Fibroblast of villous mesenchyme (primary cell): ENCODE measurements around the gene KAZALD1. TPM values are rescaled to one million over a fixed set of nuclear protein-coding genes. Genes with fewer than 3 reads are reported as not detected.

ENCODE experiments used
- DNase-seq: peaks from one replicate; pipeline ENCODE4 v3.0.0-alpha.2; 2010; ENCODE audit warnings: low read depth
- H3K4me3 ChIP-seq: 2 replicates; pipeline ENCODE4 v1.5.1; 2011; ENCODE audit warnings: low read depth, mild to moderate bottlenecking, low read length
- CTCF ChIP-seq: IDR thresholded peaks from 2 replicates; pipeline ENCODE4 v1.5.1; 2012; ENCODE audit warnings: low read depth, mild to moderate bottlenecking, low read length; ENCODE audit not compliant: insufficient read depth
- total RNA-seq: library from RNA; depleted of rRNA; stranded (reverse); fragments of >200 nt; gene quantifications from 2 replicates; pipeline ENCODE4 v1.2.3, GENCODE V29; 2012

KAZALD1 gene
- total RNA-seq, 1 donor = 9.1 TPM

- DNase-seq = no peak
- no peak for TF ChIP-seq CTCF
- H3K4me3 ChIP-seq = no peak overlapping the region
Observed at GRCh38 chr10:101047268-101047667, 14.5 kb upstream of the KAZALD1 start.

GRCh38 chr10:101047961-101048892 lies 13.6 kb upstream of the KAZALD1 start:
- no peak overlapping the region for H3K4me3 ChIP-seq
- no peak for TF ChIP-seq CTCF
- DNase-seq = no peak

GRCh38 chr10:101050208-101051069 lies 11.3 kb upstream of the KAZALD1 start:
- H3K4me3 ChIP-seq = peak overlapping the region; percentile 39
- peak; percentile 52 for DNase-seq
- peak; percentile 86 for TF ChIP-seq CTCF

- peak; percentile 49 for DNase-seq
- no peak for TF ChIP-seq CTCF
- no peak overlapping the region for H3K4me3 ChIP-seq
Observed at GRCh38 chr10:101052285-101052684, 9.5 kb upstream of the KAZALD1 start.

- no peak for TF ChIP-seq CTCF
- DNase-seq = no peak
- H3K4me3 ChIP-seq = no peak overlapping the region
Observed at GRCh38 chr10:101053516-101053915, 8.3 kb upstream of the KAZALD1 start.

- no peak for TF ChIP-seq CTCF
- DNase-seq = no peak
- H3K4me3 ChIP-seq = no peak overlapping the region
Observed at GRCh38 chr10:101054351-101054750, 7.4 kb upstream of the KAZALD1 start.
